HG03280 (cell line): ENCODE measurements around the gene THSD4.

Source experiments
- ATAC-seq: cut with Tn5 transposase; IDR thresholded peaks from one replicate; pipeline ENCODE4 v1.9.1; 2021; ENCODE audit warnings: mild to moderate bottlenecking, moderate library complexity; ENCODE audit not compliant: unreplicated experiment

THSD4 gene

DNA sequence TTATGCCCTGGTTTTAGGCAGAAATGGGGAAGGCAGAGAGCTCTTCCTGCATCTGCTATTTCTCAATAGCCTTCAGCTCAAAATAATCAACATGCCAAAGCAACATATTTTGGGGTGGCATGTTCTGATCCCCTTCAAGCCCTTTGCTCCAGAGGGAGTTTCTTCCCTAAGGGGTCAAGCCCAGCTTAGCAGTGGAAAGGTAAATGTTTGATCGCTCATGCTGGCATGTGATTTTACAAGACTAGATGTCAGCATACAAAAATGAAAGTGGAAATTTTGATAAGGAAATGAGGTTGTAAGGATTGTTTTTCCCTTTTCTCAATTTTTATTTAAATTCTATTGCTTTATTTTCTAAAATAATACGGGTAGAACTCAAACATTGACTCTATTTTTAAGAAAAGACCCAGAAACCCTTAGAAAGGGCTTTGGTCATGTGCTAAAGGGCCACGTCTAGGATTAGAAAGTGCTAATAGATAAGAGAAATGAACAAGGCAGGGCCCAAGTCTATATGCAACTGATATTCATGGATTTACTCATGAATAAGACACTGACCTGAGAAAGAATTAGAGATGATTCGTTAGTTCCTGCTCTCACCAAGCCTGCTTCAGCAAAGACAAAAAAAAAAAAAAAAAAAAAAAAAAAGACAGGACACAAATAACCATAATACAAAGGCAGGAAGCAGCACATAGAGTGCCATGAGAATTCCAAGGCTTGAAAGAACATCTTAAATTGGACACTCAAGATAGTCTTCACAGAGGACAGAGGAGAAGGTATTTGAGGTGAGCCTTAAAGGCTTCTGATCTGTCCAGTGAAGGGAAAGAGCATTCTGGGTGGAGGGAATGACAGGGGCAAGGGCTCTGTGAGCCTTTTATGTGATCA lies 640.1 kb downstream of the THSD4 start:
- ATAC-seq, result no peak

DNA sequence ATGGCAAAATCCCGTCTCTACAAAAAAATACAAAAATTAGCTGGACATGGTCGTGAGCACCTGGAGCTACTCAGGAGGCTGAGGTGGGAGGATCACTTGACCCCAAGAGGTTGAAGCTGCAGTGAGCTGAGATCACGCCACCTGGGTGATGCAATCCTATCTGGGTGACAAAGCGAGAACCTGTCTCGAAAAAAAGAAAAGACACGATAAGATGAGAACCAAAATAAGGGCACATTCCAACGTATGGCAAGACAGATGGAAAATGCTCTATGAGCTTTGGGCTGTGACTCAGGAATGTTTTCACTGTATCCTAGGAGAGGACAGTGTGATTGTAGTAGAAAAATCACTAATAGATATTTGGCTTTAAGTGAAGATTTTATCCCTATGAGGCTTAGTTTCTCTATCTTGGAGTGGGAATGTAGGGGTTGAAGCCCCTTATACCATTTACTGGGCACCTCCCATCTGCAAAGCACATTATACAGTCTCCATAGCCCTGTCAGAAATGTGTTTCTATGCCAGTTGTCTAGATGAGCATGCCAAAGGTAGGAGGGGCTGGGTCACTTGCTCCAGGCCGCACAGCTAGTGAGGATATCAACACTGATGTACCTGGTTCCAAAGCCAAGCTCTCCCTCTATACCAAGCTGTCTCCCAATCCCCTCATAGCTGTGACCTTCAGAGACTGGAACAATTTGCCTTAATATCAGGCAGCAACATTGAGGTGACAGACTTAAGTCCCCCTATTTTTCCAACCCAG lies 641.5 kb downstream of the THSD4 start:
- ATAC-seq, result no peak

DNA sequence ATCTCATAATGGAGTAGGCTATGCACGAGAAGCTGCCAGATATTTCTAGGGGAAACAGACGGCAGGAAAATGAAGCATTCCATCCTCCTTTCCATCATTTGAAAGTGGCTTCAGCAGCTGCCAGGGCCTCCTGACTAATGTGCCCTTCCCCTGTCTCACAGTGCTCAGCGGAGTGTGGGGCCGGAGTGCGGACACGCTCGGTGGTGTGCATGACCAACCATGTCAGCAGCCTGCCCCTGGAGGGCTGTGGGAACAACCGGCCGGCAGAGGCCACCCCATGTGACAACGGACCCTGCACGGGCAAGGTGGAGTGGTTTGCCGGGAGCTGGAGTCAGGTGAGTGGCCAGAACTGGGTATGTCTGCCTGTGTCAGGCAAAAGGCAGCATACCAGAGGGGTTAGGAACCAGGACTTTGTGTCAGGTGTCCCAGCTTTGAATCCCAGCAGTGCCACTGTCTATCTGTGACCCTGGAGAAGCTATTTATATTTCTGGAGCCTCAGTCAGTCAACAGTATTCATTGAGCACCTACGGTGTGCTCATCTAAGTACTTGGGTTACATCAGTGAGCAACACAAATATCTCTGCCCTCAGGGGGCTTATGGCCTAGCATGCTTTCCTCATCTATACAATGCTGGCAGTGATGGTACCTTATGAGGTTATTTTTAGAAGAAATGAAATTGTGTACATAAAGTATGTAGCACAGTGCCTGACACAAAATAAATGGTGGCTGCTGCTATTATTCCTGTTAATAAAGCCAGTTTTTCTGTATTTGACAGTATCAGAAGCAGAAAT lies 642.7 kb downstream of the THSD4 start:
- no peak for ATAC-seq

DNA sequence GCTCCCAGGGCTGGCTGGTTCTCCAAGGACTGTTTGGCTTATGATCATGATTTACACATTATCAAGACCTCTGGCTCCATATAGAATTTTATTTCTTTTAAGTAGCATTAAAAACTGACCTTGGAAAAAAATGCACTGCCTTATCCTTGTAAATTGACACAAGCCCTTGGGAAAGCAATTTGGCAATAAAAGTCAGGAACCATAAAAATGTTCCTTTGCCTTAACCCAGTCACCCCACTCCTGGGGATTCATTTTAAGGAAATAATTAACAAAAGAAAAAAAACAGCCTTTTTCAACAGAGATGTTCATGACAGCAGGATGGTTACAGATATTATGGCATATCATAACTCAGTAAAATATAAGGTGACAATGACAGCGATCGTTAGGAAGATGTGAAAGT lies 643.4 kb downstream of the THSD4 start:
- ATAC-seq, result no peak

DNA sequence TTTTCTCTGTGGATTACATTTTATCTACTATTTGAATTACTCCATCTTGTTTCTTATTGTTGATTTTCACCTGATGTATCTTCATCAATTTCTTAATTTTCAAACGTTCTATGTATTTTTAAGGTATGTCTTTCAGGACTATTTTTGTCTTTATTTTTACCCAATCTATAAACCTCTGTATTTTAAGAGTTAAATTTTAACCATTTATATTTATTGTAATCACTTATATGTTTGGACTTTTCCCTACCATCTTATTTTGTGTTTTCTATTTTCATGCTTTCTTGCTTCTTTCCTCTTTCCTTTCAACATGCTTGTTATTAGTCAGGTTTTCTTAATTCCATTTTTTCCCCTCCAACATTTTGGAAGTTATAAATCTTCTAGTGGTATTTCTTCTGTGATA lies 645.6 kb downstream of the THSD4 start:
- no peak for ATAC-seq

DNA sequence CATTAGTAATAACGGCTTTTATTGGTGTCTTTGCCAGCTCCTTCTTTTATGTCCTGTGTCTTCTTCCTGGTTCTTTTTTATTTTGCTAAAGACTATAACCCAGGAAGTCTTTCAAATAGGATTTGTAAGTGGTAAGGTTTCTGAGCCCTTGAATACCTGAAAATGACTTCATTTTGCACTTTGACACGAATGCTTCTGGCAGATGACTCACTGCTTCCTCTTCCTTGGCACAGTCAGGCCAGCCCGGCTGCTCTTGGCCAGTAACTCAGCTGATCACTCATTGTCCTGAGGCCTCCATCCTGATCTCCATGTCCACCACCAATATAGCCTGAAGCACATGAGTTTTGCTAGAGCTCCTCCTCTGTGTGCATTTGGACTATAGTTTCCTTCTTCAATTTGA lies 646.4 kb downstream of the THSD4 start:
- no peak for ATAC-seq

DNA sequence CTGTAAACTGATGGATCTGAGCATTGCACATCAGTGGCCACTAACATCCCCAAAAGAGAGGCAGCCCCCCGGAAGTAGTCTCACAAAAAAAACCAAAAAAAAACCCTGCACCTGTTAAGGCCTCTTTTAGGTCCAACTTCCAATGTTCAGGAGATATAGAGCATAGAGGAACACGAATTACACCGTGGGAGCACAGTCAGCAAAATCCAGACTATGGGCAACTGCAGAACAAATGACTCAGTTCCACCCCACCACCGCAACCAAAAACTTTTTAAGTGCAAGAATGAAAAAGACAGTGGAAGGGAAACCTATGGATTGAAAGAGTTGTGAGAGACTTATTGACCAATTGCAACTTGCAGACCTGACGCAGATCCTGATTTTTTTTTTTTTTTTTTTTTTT lies 652.9 kb downstream of the THSD4 start:
- ATAC-seq, result no peak

DNA sequence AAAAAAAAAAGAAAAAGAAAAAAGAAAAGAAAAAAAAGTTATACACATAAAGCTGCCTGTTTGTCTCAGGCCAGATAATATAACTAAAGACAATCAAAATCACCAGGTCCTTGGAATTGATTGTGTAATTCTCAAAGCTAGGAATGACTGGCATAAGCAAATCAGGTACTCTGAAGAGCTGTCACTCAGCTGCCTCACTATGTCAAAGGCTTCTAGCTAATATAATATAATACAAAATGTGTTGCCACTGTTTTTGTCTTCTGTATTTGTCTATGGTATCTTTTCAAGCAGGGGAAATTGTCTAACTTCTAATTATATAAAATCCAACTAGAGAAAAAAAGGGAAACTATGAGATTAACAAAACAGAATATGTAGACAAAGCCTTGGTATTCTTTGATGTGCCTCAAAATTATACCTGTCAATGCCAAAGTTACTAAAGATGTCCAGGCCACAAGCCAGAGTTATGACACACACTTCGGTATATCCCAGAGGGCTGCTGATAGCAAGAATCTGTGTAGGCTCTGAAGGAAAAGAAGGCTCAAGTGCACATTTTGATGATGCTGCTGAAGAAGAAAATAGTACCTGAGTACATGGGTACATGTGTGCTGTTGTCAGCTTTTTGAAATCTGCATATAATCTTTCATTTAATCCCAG lies 658.1 kb downstream of the THSD4 start:
- no peak for ATAC-seq

DNA sequence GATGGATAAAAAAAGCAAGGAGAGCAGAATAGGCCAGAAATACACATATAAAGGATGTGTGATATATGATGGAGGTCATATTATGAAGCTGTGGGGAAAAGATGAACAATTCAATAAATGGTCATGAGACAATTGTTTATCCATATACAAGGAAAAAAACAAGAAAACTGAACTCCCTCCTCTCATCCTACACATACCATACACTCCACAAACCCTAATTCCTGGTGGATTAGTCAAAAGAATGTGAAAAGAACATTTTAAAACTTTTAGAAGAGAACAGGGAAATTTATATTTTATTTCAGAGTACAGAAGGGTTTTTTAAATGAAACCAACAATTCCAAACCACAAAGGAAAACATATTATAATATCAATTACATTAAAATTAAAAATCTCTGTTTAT lies 660.6 kb downstream of the THSD4 start:
- ATAC-seq, result no peak

DNA sequence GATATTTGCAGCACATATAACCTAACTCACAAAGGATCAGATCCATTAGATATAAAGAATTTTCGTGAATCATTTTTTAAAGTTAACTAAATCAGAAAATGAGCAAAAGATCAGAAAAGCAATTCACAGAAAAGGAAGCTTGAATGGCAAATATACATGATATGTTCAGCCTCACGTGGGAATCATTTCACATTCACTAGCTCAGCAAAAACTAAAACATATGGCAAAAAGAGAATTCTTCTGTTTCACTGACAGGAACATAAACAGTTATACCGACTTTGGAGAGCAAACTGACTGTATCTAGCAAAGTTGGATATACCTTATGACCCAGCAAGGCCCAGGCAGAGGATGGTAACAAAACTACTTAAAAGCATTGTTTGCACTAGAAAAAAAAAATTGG lies 661.0 kb downstream of the THSD4 start:
- ATAC-seq, result no peak

DNA sequence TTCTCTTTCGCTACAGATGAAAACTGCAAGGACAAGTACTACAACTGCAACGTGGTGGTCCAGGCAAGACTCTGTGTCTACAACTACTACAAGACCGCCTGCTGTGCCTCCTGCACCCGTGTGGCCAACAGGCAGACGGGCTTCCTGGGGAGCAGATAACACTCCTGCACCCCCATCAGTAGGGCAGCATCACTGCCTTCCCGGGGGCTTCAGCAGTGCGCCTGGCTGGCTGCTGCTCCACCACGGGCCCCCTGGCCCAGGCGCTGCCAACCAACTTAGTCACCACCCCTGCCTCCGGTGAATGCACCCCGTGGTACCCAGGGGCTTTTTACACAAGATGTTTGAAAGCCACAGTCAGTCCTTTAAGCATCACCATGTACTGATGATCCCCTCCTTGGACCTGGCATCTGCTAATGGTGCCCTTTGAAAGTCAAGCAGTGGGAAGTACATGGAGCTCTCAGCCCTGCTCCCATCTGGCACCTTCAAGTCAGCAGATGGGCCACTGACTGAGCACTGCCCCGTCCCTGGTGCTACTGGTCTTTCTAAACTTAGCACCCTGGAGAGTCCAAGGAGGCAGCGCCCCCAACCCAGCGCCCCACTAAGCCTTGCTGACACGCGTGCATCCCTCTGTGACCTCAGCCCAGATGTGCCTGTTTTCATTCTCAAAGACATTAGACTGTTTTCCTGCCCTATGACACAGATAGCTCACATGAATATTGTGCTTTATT lies 662.1 kb downstream of the THSD4 start:
- ATAC-seq, result no peak

DNA sequence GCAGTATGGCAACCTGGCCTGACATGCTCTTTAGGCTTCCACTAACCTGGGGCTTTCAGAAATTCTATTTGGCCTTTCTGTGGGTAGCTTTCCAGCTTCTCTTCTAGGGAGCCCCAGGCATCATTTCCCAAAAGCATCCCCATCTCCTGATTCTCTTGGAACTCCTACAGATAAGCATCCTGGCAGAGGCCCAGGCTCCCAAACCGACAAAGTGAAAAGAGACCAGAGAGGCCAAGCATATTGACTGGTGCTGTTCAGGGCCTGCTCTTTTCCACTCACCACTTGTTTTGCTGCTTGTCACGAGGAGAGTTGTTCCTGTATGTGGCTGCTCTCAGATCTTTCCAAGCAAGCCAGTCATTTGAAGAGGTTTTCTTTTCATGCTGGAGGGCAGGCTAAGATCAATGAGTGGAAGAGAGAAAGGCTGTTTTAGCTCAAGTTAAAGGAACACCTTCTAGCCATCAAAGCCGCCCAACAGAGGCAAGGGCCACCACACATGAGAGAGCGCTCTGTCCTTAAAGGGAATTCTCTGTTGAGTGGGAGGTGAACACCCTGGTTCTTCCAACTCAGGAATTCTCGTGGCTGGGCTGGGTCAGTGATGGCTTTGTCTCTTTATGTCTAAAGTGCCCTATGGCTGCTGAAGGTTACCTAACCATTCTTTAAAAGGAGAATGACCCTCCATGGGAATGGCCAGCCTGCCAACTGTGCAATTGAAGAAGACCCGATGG lies 664.0 kb downstream of the THSD4 start:
- ATAC-seq, result no peak

DNA sequence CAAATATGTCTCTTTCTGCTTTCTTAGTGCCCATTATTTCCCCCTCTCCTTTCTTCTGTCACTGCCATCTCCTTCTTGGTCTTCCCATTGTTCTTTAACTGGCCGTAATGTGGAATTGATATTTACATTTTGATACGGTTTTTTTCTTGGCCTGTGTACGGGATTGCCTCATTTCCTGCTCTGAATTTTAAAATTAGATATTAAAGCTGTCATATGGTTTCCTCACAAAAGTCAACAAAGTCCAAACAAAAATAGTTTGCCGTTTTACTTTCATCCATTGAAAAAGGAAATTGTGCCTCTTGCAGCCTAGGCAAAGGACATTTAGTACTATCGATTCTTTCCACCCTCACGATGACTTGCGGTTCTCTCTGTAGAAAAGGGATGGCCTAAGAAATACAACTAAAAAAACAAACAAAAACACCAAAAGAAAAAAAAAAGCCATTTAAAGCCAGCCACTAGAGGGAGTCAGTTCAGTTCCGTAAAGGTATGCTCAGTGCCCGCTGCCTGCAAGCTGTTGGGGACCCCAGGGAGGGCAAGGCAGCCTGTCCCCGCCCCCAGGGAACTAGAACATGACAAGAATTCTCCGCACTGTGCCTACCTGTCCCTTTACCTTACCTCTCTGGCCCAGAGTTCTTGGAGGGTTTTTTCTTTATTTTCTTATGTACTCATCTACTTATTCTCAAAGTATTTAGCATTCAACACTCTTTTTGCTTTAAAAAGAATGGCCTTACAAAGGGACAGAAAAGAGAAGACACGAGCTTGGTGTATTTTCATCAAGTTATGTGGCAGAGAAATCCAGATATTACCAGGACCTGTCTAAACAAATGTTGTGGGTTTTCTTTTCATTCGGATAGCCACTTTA lies 665.1 kb downstream of the THSD4 start:
- ATAC-seq, result peak; percentile 67

DNA sequence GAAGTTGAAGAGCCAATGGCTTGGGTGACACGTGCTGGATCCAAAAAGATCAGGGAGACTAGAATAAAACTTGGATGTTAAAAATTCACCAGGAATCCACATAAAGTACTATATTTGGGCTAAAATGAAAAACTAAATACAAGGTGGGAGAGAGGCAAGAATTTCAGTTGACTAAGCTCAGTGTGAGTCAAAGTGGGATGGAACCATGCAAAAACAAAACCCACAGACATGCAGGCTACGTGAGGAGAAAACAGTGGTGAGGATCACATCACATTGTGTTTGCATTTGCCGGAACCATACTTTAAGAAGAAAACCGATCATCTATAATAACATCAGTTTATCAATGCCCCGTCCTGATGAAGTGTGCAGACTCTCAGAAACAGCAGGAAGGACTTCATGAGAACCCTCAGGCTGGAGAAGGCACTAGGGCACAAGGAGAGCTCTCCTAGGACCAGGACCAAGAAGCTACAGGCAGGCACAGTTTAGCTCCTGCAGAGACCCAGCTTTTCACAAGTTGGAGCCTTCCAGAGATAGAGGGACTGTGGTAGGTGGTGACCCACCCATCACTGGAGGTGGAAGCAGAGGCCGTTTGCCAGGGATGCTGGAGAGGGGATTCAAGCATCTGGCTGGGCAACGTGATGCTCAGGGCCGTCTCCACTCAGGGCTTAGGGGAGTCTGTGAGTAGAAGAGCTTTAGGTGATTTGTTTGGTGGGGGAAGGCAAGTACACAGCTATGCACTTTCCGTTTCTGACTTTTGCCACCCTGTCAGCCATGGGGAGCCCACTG lies 666.1 kb downstream of the THSD4 start:
- no peak for ATAC-seq

DNA sequence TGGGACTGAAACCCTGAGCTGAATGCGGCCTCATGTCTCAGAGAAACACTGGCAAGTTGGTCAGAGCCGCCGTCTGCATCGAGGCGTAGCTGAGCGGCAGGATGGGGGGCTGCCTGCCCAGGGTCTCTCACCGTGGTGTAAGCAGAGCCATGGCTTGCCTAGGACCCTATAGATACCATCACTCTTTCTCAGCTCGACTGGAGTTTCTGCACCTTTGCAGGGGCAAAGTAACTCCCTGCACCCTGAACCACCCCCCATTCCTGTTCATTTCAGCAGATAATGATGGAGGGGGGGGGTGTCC lies 666.6 kb downstream of the THSD4 start:
- no peak for ATAC-seq

DNA sequence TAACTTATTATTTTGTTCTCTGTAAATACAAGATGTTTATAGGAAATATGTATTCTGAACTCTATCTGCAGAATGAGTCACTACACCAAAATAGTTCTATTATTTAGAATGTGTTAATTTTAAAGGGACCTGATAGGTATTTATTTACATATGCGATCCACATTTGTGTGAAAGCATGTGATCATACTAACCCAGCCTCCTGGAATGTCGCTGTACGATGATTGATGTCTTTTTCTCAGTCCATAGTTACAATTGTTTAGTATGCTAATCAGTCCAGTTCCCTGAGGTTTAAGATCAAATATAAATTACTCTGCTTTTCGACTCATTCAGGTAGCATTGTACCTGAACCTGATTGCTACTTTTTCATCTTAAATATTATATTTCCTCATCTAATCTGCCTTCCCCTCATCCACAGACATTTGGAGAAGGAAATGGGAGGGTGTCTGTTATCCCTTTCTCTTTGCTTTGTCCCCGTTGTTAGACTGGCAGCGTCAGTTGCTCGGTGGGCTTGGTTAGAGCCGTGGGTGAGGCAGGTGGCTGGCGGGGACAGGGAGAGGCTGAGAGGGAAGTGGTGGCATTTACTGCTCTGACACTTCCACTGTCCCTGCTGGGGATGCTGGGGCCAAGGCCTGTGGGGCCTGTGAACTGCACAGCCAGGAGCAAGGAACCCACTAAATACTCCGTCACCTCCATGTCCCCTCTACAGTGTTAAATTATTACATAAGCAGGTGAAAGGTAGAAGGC lies 667.3 kb downstream of the THSD4 start:
- ATAC-seq, result no peak

DNA sequence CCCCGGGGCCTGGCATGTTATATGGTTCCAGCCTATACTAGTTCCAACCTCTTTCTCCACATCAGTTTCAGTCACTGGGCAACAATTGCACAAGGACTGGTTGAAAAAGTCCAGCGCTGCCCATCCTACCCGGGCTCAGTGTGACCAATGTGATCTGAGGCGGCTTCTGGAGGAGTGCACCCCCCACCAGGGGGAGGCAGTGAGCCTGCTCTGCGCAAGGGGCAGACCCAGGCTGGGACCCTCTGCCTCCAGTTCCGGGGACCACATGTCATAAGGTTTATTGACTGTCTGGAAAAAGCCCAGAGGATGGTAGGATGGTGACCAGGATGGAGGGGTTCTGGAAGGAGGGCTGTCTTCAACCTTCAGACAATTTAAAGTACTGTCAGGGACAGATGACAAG lies 669.4 kb downstream of the THSD4 start:
- no peak for ATAC-seq
